ENCODE results near the gene GNAQ. TPM values are rescaled to one million over a fixed set of nuclear protein-coding genes. Genes with fewer than 3 reads are reported as not detected.

Gene GNAQ
- total RNA-seq, 1 donor from 2014 or later, result 0.20 TPM

DNA sequence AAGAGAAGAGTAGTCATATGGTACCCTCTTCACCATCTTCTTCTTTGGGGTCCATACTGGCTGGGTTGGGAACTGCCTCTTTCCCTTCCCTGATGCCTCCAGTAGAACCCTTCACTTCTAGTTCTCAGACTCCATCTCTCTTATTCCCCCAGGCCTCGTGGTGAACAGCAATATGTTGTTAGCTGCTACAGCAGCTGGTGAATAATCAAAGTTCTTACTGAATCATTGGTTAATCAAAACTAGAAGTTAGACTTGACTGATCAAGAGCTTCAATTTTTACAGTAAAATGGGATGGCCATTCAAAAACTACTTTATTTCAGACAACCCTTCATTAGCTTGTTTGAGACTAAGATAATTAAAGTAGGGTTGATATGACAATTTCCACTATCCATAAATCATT is 192.6 kb downstream of the GNAQ start:
- Mint-ChIP-seq H3K36me3 (ENCODE audit: low read depth) (no peaks in the 10 kb centered on the region), H3K27ac (no peak overlapping the region), H3K27me3 (peaks cover 2% of the 10 kb centered on the region), H3K9me3 (no peaks in the 10 kb centered on the region), H3K4me1 (peaks cover 9% of the 10 kb centered on the region), H3K4me3 (no peak overlapping the region)
- intact Hi-C loops (cut with micrococcal nuclease), result no loop called here
- TF ChIP-seq, protein P1, sequence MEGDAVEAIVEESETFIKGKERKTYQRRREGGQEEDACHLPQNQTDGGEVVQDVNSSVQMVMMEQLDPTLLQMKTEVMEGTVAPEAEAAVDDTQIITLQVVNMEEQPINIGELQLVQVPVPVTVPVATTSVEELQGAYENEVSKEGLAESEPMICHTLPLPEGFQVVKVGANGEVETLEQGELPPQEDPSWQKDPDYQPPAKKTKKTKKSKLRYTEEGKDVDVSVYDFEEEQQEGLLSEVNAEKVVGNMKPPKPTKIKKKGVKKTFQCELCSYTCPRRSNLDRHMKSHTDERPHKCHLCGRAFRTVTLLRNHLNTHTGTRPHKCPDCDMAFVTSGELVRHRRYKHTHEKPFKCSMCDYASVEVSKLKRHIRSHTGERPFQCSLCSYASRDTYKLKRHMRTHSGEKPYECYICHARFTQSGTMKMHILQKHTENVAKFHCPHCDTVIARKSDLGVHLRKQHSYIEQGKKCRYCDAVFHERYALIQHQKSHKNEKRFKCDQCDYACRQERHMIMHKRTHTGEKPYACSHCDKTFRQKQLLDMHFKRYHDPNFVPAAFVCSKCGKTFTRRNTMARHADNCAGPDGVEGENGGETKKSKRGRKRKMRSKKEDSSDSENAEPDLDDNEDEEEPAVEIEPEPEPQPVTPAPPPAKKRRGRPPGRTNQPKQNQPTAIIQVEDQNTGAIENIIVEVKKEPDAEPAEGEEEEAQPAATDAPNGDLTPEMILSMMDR (IDR thresholded peaks at IDR 0.05), result no peak
- ATAC-seq (ENCODE audit: low read depth), result no peak
- POLR2A ChIA-PET, result no interaction called here
- no peak for DNase-seq
- CTCF ChIA-PET, result no interaction called here

DNA sequence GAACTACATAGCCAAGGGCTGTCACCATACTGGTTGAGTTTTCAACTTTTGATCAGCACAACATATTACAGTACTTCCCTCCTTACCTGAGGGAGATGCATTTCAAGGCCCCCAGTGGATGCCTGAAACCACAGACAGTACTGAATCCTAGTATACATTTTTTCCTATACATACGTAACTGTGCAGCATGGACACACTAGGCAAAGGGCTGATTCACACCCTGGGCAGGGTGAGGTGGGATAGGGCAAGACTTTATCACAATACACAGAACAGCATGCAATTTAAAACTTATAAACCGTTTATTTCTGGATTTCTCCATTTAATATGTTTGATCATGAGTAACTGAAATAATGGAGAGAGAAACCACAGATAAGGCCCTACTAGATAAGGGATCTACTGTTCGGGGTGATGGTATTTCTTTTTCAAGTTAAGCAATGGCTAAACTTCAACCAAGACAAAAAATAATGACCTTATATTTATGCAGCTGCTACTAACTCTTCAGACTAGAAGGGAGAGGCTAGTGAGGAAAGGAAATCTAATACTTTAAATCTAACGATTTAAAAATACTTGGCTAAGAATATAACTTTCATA is 196.6 kb downstream of the GNAQ start:
- intact Hi-C loops (cut with micrococcal nuclease), result no loop called here
- no peak overlapping the region for H3K4me3 Mint-ChIP-seq
- CTCF ChIA-PET, result no interaction called here

DNA sequence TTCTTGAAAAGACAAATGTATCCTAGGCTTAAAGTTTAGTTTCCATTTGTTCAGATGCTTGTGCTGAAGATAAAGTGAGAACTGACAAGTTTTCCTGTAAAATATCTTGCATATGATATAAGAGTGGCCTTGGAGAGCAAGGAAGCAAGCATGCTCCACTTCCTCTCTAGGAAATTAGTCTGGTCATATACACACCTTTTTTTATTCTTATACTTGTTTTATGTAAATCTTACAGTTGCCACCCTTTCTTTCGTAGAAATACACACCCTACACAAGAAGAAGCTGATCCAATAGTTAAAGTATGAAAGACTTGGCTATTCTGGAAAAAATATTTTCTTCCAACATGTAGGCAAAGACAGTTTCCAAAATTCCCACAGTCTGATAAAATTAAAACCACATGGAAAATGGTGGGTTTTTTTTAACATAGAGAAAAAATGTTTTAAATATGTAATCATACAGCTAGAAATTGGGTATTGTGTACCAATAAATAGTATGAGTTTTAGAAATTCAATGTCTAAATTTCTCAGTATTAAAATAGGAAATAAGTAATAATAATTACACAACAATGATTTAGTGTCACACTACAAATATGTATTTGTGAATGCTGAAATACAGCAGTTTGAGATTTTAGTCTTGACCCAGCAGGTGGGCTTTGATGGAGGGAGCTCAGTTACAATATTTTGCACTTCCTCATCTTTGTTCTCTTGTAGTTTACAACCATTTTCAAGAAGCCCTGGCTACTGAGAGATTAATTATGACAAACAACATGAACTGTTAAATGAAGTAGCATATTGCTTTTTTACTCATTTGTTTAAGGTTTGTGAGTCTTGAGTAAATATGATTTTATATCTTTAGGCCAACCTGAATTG is 197.8 kb downstream of the GNAQ start:
- no peaks in the 10 kb centered on the region for H3K36me3 Mint-ChIP-seq (ENCODE audit: low read depth)
- CTCF ChIA-PET, result no interaction called here
- H3K4me3 Mint-ChIP-seq, result no peak overlapping the region
- POLR2A ChIA-PET, result no interaction called here
- no peaks in the 10 kb centered on the region for H3K4me1 Mint-ChIP-seq
- TF ChIP-seq, protein P1 (IDR thresholded peaks at IDR 0.05), result no peak
- no peak overlapping the region for H3K27ac Mint-ChIP-seq
- DNase-seq, result no peak
- intact Hi-C loops (cut with micrococcal nuclease), result no loop called here
- no peak for ATAC-seq (ENCODE audit: low read depth)
- no peaks in the 10 kb centered on the region for H3K27me3 Mint-ChIP-seq
- no peaks in the 10 kb centered on the region for H3K9me3 Mint-ChIP-seq

More for the DNA sequence above, 196.6 kb downstream of the GNAQ start:
- Mint-ChIP-seq H3K27me3 (no peaks in the 10 kb centered on the region), H3K9me3 (no peaks in the 10 kb centered on the region), H3K27ac (no peak overlapping the region), H3K4me1 (no peaks in the 10 kb centered on the region), H3K36me3 (ENCODE audit: low read depth) (no peaks in the 10 kb centered on the region)
- POLR2A ChIA-PET, result no interaction called here
- DNase-seq (no peak), ATAC-seq (ENCODE audit: low read depth) (no peak)
- TF ChIP-seq, protein P1 (IDR thresholded peaks at IDR 0.05), result no peak

DNA sequence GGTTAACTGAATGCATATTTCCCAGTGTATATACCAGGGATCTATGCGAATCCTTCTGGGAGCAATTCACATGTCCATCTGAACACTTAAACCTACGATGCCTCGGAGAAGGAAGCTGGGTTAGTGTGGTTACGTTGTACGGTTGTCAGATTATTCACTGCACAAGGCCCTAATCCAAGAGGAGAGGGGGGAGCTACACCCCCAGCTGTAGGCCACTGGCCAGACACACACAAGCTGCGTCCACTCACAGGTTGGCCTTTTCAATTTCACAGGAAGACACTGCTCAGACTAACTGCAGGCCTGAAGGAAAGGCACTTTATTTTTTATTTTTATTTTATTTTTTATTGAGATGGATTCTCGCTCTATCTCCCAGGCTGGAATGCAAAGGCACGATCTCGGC is 199.0 kb downstream of the GNAQ start:
- CTCF ChIA-PET, result no interaction called here
- H3K27ac Mint-ChIP-seq, result no peak overlapping the region
- peaks cover 1% of the 10 kb centered on the region for H3K4me1 Mint-ChIP-seq

DNA sequence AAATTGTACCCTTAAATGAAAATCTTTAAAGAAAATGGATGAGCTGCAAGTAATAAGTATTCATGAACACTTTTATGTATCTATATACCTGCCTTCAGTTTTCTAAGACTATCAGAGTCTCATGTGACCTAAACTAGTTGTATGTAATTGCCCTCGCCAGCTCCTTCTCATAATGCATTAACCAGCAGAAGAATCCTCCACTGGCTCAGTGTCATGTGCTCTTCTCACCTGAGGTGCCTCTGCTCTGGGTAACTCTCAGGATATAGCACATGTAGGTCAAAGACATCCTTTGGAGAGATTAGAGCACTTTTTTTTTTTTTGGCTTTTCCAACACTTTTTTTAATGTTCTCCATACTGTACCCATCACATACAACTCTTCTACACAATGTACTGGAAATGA is 199.8 kb downstream of the GNAQ start:
- TF ChIP-seq, protein P1 (IDR thresholded peaks at IDR 0.05), result no peak
- Mint-ChIP-seq H3K27me3 (no peaks in the 10 kb centered on the region), H3K36me3 (ENCODE audit: low read depth) (no peaks in the 10 kb centered on the region), H3K4me1 (peaks cover 9% of the 10 kb centered on the region), H3K4me3 (no peak overlapping the region), H3K9me3 (no peaks in the 10 kb centered on the region), H3K27ac (no peak overlapping the region)
- POLR2A ChIA-PET, result no interaction called here
- CTCF ChIA-PET, result no interaction called here
- intact Hi-C loops (cut with micrococcal nuclease), result no loop called here
- no peak for ATAC-seq (ENCODE audit: low read depth)
- DNase-seq, result no peak

More for the DNA sequence above, 199.0 kb downstream of the GNAQ start:
- TF ChIP-seq, protein P1 (IDR thresholded peaks at IDR 0.05), result no peak
- no peak for ATAC-seq (ENCODE audit: low read depth)
- H3K9me3 Mint-ChIP-seq, result no peaks in the 10 kb centered on the region
- DNase-seq, result no peak
- POLR2A ChIA-PET, result no interaction called here
- intact Hi-C loops (cut with micrococcal nuclease), result no loop called here
- no peaks in the 10 kb centered on the region for H3K36me3 Mint-ChIP-seq (ENCODE audit: low read depth)
- no peak overlapping the region for H3K4me3 Mint-ChIP-seq
- no peaks in the 10 kb centered on the region for H3K27me3 Mint-ChIP-seq
